Measurements from ENCODE around the gene SUGP1.

The SUGP1 gene

GRCh38 chr19:19294914-19295313 lies 25.4 kb downstream of the SUGP1 start:
- no peak for DNase-seq

DNA sequence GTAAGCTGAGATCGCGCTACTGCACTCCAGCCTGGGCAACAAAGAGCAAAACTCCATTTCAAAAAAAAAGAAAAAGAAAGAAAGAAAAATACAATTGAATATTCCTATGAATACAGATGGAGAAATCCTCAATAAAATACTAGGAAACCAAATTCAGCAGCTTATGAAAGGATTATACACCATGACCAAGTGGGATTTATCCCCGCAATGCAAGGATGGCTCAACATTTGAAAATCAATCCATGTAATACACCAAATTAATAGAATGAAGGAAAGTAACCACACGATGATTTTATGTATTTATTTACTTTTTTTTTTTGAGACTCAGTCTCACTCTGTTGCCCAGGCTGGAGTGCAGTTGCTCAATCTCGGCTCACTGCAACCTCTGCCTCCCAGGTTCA lies 27.7 kb downstream of the SUGP1 start:
- no peak for DNase-seq

GRCh38 chr19:19285686-19286085 lies 34.6 kb downstream of the SUGP1 start:
- no peak for DNase-seq

GRCh38 chr19:19280561-19280960 lies 39.7 kb downstream of the SUGP1 start:
- no peak for DNase-seq

GRCh38 chr19:19279853-19280252 lies 40.5 kb downstream of the SUGP1 start:
- no peak for DNase-seq

DNA sequence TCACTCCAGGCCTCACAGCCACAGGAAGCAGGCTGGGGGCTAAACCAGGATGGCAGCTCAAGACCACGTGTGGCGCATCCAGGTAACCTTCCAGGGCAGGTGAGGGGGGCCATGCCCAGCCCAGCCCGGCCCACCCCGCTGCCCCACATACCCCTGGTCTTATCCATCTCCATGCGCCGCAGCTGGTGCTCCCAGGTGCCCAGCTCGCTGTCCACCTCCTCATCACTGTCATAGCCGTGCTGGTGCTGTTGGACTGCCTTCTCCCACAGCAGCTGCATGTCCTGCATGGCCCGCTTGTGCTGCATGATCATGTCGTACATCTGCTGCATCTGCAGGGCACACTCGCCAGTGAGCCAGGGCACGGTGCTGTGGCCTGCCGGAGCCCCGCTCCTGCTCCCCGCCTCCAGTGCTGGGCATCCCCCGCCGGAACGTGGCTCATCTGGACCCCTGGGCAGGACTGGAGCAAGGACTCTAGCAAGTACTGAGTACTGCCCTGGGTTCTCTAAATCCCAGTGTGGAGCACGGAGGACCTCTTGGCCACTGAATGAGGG lies 41.2 kb downstream of the SUGP1 start:
- DNase-seq, result no peak

DNA sequence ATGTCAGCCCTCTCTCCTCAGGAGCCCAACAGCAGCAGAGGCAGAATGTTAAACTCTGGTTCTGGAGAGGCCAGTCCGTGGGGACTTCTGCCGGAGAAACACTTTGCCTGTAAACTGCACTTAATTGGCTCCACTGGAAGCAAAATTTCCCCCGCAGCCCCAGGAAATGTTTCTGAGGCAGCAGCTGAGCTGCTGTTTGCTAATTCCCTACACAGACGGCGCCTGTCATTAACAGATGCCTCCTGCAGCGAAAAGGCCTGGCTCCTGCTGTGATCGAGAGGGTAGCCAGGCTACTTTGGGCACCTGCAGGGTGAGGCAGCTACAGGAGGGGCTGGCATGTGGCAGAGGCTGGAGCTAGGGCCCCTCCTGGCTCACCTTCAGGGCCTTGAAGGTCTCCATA lies 42.0 kb downstream of the SUGP1 start:
- DNase-seq, result no peak

- DNase-seq, result no peak
Observed at GRCh38 chr19:19276851-19277250, 43.5 kb downstream of the SUGP1 start.

DNA sequence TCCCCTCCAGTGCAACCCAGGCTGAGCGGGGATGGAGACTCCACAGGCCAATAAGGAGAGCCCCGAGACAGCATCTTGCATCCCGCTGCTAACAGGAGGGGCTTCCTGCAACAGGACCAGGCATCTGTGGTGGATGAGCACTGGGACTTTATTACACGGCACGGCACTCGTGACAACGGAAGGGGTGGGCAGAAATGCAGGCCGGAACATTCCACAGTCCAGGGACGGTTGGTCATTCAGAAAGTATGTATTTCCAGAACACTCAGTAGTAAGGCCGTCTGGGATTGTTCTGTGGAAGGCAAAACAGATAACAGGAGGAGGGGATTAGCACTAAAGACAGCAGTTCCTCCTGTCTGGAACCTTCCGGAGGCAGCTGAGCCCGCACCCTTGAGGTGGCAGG lies 43.9 kb downstream of the SUGP1 start:
- DNase-seq, result no peak

GRCh38 chr19:19274716-19275565 lies 45.4 kb downstream of the SUGP1 start:
- DNase-seq, result no peak

- no peak for DNase-seq
Observed at GRCh38 chr19:19274146-19274545, 46.2 kb downstream of the SUGP1 start.

DNA sequence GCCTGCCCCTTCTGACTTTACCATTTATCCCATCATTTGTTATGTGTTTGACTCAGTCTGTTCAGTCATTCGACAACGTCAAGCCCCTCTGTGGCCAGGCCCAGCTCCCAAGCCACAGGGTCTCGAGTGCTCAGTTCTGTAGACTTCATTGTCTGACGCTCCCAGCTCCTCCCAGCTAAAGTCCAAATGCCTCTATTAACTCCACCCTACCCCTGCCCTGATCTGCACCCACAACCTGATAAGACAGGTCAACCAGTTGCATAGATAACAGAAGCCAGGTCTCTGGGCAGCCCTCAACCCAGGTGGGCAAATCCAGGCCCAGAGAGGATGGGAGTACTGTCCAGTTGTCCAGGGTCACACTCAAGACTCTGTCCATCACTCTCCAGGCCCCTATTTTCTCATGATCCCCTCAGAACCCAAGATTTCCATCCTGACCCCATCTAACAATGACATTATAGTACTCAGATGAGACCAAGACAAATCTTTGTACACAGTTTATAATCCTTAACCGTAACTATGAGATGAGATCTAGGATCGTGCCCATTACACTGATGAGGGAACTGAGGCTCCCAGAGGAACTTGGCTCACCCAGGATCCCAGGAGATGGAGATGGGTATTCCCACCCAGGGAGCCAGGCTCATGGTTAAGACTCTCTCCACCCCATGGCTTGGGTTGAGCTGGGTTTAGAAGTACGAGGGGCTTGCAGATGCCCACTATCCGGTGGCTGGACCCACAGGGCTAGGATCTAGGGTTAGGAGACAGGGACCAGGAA lies 48.3 kb downstream of the SUGP1 start:
- DNase-seq, result no peak

- no peak for DNase-seq
Observed at GRCh38 chr19:19270749-19271571, 49.3 kb downstream of the SUGP1 start.

- no peak for DNase-seq
Observed at GRCh38 chr19:19269952-19270694, 50.2 kb downstream of the SUGP1 start.

DNA sequence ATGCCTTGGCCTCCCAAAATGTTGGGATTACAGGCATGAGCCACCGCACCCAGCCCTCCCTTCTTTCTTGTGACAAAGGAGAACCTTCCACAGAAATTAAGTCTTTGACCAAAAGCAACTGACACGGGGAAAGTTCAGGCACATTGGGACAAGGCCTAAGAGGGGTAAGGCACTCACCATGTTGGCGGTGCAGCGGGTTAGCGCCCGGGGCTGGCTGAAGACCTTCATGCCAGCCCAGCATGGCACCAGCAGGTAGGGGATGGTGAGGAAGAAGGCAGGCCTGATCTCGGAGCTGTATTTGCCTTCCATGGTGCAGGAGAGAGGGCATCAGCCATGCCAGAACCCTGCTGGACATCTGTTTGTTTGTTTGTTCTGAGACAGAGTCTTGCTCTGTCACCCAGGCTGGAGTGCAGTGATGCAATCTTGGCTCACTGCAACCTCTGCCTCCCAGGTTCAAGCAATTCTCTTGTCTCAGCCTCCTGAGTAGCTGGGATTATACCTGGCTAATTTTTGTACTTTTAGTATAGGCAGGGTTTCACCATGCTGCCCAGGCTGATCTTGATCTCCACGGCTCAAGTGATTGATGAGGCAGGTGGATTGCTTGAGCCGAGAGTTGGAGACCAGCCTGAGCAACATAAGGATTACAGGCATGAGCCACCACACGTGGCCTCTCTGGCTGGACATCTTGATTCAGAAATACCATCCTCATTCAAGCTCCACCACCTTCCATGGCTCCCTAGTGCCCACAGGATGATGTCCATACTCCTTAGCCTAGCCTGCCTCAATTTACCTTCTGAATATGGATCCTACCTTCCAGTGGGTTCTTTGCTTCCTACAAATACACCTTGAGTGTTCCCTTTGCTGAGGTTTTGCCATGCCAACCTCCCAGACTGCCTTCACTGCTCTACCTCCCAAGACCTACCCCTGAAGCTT lies 51.6 kb downstream of the SUGP1 start:
- DNase-seq, result no peak

GRCh38 chr19:19267305-19267704 lies 53.0 kb downstream of the SUGP1 start:
- DNase-seq, result no peak

GRCh38 chr19:19263886-19264487 lies 56.3 kb downstream of the SUGP1 start:
- no peak for DNase-seq

DNA sequence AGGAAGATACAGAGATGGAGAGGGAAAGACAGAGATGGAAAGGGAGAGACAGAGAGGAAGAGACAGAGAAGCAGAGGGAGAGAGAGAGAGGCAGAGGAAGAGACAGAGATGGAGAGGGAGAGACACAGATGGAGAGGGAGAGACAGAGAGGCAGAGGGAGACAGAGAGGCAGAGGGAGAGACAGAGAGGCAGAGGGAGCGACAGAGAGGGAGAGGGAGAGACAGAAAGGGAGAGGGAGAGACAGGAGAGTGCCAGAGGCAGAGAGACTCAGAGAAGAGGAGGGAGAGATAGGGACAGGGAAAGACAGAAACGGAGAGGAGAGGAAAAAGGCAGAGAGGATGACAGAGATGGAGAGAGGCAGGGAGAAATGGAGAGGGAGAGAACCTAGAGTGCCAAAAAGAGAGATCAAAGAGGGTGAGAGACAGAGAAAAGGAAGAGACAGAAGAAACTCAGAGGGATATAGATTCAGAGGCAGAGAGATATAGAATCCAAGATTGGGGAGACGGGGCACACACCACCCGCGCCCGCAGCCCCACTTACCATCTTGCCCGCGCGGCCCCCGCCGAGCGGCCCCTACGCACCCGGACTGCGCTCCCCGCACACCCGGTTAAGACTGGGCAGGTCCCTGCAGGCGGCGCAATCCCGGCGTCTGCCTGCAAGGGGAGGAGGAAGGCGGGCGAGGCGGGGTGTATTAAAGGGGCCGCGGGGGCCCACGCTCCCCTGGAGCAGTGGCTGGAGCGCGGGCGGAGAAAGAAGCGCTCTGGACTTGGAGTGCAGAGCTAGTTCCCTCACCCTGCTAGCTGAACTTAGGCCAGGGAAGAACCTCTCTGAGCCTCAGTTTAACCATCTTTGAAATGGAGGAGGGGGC lies 57.9 kb downstream of the SUGP1 start:
- DNase-seq, result no peak

- DNase-seq, result no peak
Observed at GRCh38 chr19:19261350-19262189, 58.7 kb downstream of the SUGP1 start.

Measured in activated CD8-positive, alpha-beta memory T cell treated with anti-CD3 and anti-CD28 coated beads, Interleukin-2, amount 50 U/mL, for 48 hours (primary cell).